HEK293 (cell line): Measurements from ENCODE around the gene TSTD1.

Experiments
- CTCF ChIA-PET: fragments of 350-600 bp; formaldehyde crosslinking; extraction: SDS; loops from one replicate; lab custom pipeline; 2021; ENCODE audit warnings: antibody characterized with exemption; lab: Yijun Ruan, JAX
- POLR2A ChIA-PET: fragments of 300-600 bp; formaldehyde crosslinking; extraction: SDS; loops from one replicate; lab custom pipeline; 2020; ENCODE audit warnings: antibody characterized with exemption, inconsistent platforms; lab: Yijun Ruan, JAX
- H3K27ac ChIP-seq: fragments of 200-500 bp; sonication (Bioruptor generic); 2 replicates; pipeline ENCODE4 v1.5.1; 2014; ENCODE audit warnings: low read depth, low read length, control low read depth, inconsistent platforms; ENCODE audit errors: extremely low read depth
- H3K36me3 ChIP-seq, 2 experiments: fragments of 200-500 bp in 1 of 2; sonication (Bioruptor generic) in 1 of 2; 1 replicate in 1 of 2; 2 replicates in 1 of 2; pipeline ENCODE4 v1.5.1; 2014 to 2017; ENCODE audit warnings: inconsistent platforms in 2 of 2, low read length in 2 of 2; ENCODE audit not compliant: control insufficient read depth in 2 of 2, insufficient read depth in 1 of 2
- H3K4me1 ChIP-seq: fragments of 200-500 bp; sonication (Bioruptor generic); 2 replicates; pipeline ENCODE4 v1.5.1; 2014; ENCODE audit warnings: mild to moderate bottlenecking, low read length, inconsistent platforms; ENCODE audit not compliant: control insufficient read depth, insufficient read depth
- H3K4me3 ChIP-seq: 2 replicates; pipeline ENCODE4 v1.5.1; 2011; ENCODE audit warnings: low read depth, mild to moderate bottlenecking, control low read depth, low read length, moderate library complexity
- H3K9me3 ChIP-seq: fragments of 200-500 bp; sonication (Bioruptor generic); 2 replicates; pipeline ENCODE4 v1.5.1; 2014; ENCODE audit warnings: low read depth, low read length, inconsistent platforms; ENCODE audit not compliant: control insufficient read depth, insufficient read depth
- BCL11B ChIP-seq: fragments of 450-650 bp; formaldehyde crosslinking; IDR thresholded peaks from 2 replicates; pipeline ENCODE4 v1.5.1; 2016; ENCODE audit warnings: low read depth, missing biosample characterization, missing genetic modification characterization
- FEZF1 ChIP-seq: fragments of 450-650 bp; formaldehyde crosslinking; IDR thresholded peaks from 2 replicates; pipeline ENCODE4 v1.5.1; 2016; ENCODE audit warnings: missing biosample characterization, missing genetic modification characterization
- KLF16 ChIP-seq: fragments of 450-650 bp; formaldehyde crosslinking; IDR thresholded peaks from 2 replicates; pipeline ENCODE4 v1.5.1; 2017; ENCODE audit warnings: missing biosample characterization, missing genetic modification characterization
- MZF1 ChIP-seq: fragments of 450-650 bp; formaldehyde crosslinking; IDR thresholded peaks from 2 replicates; pipeline ENCODE4 v1.5.1; 2017; ENCODE audit warnings: missing biosample characterization, missing genetic modification characterization, borderline replicate concordance
- PATZ1 ChIP-seq: fragments of 450-650 bp; formaldehyde crosslinking; IDR thresholded peaks from 2 replicates; pipeline ENCODE4 v1.5.1; 2016; ENCODE audit warnings: missing biosample characterization, missing genetic modification characterization
- ZBTB26 ChIP-seq: fragments of 450-650 bp; formaldehyde crosslinking; optimal IDR thresholded peaks from 2 replicates; pipeline ENCODE3; 2016; ENCODE audit warnings: missing biosample characterization, mild to moderate bottlenecking, missing genetic modification characterization
- ZFP69B ChIP-seq: fragments of 450-650 bp; formaldehyde crosslinking; IDR thresholded peaks from 2 replicates; pipeline ENCODE4 v1.5.1; 2016; ENCODE audit warnings: missing biosample characterization, missing genetic modification characterization
- ZNF121 ChIP-seq: fragments of 450-650 bp; formaldehyde crosslinking; IDR thresholded peaks from 2 replicates; pipeline ENCODE4 v1.5.1; 2016; ENCODE audit warnings: missing biosample characterization, missing genetic modification characterization
- ZNF221 ChIP-seq: fragments of 450-650 bp; formaldehyde crosslinking; IDR thresholded peaks from 2 replicates; pipeline ENCODE4 v1.5.1; 2017; ENCODE audit warnings: missing biosample characterization, missing genetic modification characterization, borderline replicate concordance
- ZNF280D ChIP-seq: fragments of 450-650 bp; formaldehyde crosslinking; IDR thresholded peaks from 2 replicates; pipeline ENCODE4 v1.5.1; 2016; ENCODE audit warnings: missing biosample characterization, missing genetic modification characterization
- ZNF324 ChIP-seq: fragments of 450-650 bp; formaldehyde crosslinking; IDR thresholded peaks from 2 replicates; pipeline ENCODE4 v1.5.1; 2016; ENCODE audit warnings: missing biosample characterization, missing genetic modification characterization
- ZNF335 ChIP-seq: fragments of 450-650 bp; formaldehyde crosslinking; conservative IDR thresholded peaks from 2 replicates; pipeline ENCODE4 v1.5.1; 2016; ENCODE audit warnings: missing biosample characterization, missing genetic modification characterization
- ZNF37A ChIP-seq: fragments of 450-650 bp; IDR thresholded peaks from 2 replicates; pipeline ENCODE4 v1.5.1; 2018; ENCODE audit warnings: missing biosample characterization, missing genetic modification characterization
- ZNF394 ChIP-seq: fragments of 450-650 bp; formaldehyde crosslinking; IDR thresholded peaks from 2 replicates; pipeline ENCODE4 v1.5.1; 2016; ENCODE audit warnings: missing biosample characterization, missing genetic modification characterization, mild to moderate bottlenecking, moderate library complexity, borderline replicate concordance
- ZNF501 ChIP-seq: fragments of 450-650 bp; formaldehyde crosslinking; IDR thresholded peaks from 2 replicates; pipeline ENCODE4 v1.5.1; 2016; ENCODE audit warnings: missing biosample characterization, missing genetic modification characterization
- ZNF518A ChIP-seq: fragments of 450-650 bp; formaldehyde crosslinking; conservative IDR thresholded peaks from 2 replicates; pipeline ENCODE4 v1.5.1; 2016; ENCODE audit warnings: low read depth, missing biosample characterization, missing genetic modification characterization
- ZNF544 ChIP-seq: fragments of 450-650 bp; formaldehyde crosslinking; IDR thresholded peaks from 2 replicates; pipeline ENCODE4 v1.5.0; 2017; ENCODE audit warnings: missing biosample characterization, missing genetic modification characterization
- ZNF558 ChIP-seq: fragments of 450-650 bp; formaldehyde crosslinking; IDR thresholded peaks from 2 replicates; pipeline ENCODE4 v1.5.1; 2016; ENCODE audit warnings: missing biosample characterization, missing genetic modification characterization
- ZNF580 ChIP-seq: fragments of 450-650 bp; formaldehyde crosslinking; IDR thresholded peaks from 2 replicates; pipeline ENCODE4 v1.5.1; 2016; ENCODE audit warnings: missing biosample characterization, missing genetic modification characterization
- ZNF654 ChIP-seq: fragments of 450-650 bp; formaldehyde crosslinking; IDR thresholded peaks from 2 replicates; pipeline ENCODE4 v1.5.1; 2016; ENCODE audit warnings: low read depth, missing biosample characterization, missing genetic modification characterization
- ZSCAN30 ChIP-seq: fragments of 450-650 bp; IDR thresholded peaks from 2 replicates; pipeline ENCODE4 v1.5.1; 2018; ENCODE audit warnings: missing biosample characterization, mild to moderate bottlenecking, missing genetic modification characterization, moderate library complexity
- ZXDB ChIP-seq: fragments of 450-650 bp; formaldehyde crosslinking; IDR thresholded peaks from 2 replicates; pipeline ENCODE4 v1.5.1; 2016; ENCODE audit warnings: missing biosample characterization, missing genetic modification characterization

TSTD1 gene

GRCh38 chr1:161045736-161046604 lies 7.2 kb upstream of the TSTD1 start, which contains the start of gene USF1:
TSS of gene USF1 (minus strand) at chr1:161045977. CDS start at chr1:161043275, 2,702 bp downstream.
- H3K4me1 ChIP-seq = 0 out of 2 replicates have a peak, but pooled peaks cover 4% of the 10 kb centered on the region
- TF ChIP-seq ZNF501 (tag by site-specific recombination) = peak; percentile 34; the same call in 1 of the 2 replicates
- TF ChIP-seq ZSCAN30 (tag by site-specific recombination) = no peak
- TF ChIP-seq FEZF1 (tag by site-specific recombination) = peak; percentile 64
- peak; percentile 32 for TF ChIP-seq ZBTB26 (tag by site-specific recombination)
- TF ChIP-seq ZFP69B = 0 out of 2 replicates have a peak, but pooled peaks have one; percentile 12
- peak; percentile 63 for TF ChIP-seq ZNF335 (tag by site-specific recombination)
- peak; percentile 84 for TF ChIP-seq ZNF324 (tag by site-specific recombination)
- TF ChIP-seq MZF1 = 0 out of 2 replicates have a peak, but pooled peaks have one; percentile 27
- TF ChIP-seq ZNF221 (tag by site-specific recombination) = no peak
- no peak; the same call in 1 of the 2 replicates for TF ChIP-seq ZNF654
- TF ChIP-seq PATZ1 = no peak; the same call in 1 of the 2 replicates
- TF ChIP-seq ZXDB (tag by site-specific recombination) = peak; percentile 92
- TF ChIP-seq ZNF280D (tag by site-specific recombination) = peak; percentile 95
- TF ChIP-seq ZNF121 (tag by site-specific recombination) = no peak
- TF ChIP-seq ZNF37A = no peak
- 0 out of 2 replicates have a peak, but pooled peaks have one; percentile 13 for TF ChIP-seq KLF16 (tag by site-specific recombination)
- no peak for TF ChIP-seq ZNF544
- TF ChIP-seq BCL11B = no peak
- 0 out of 2 replicates have a peak, but pooled peaks have one; percentile 19 for TF ChIP-seq ZNF558 (tag by site-specific recombination)
- TF ChIP-seq ZNF518A (tag by site-specific recombination) = peak; percentile 94
- TF ChIP-seq ZNF394 (tag by site-specific recombination) = peak; percentile 21; the same call in 1 of the 2 replicates
- TF ChIP-seq ZNF580 = peak; percentile 66; the same call in 1 of the 2 replicates

More at GRCh38 chr1:161045736-161046604, 7.2 kb upstream of the TSTD1 start, which contains the start of gene USF1:
- CTCF ChIA-PET = interaction anchor here (0.6 to 4.6 kb wide), 15 partner anchors 9 to 365 kb away, joined by 3 to 27 read pairs (median 3); partner anchors contain the start of genes F11R and KLHDC9
- POLR2A ChIA-PET = interaction anchor here (0.5 to 2.4 kb wide), 17 partner anchors 9 to 180 kb away, joined by 3 to 50 read pairs (median 4); partner anchors contain the start of genes B4GALT3, DEDD, F11R and KLHDC9
- peak within 1 kb of the TSS; percentile 65 for H3K27ac ChIP-seq
- peaks cover 3 to 24% of the 10 kb centered on the region in 2 experiments; a peak in 2 of 3 replicates for H3K36me3 ChIP-seq
- no peaks in the 10 kb centered on the region for H3K9me3 ChIP-seq
- peak within 1 kb of the TSS; percentile 64 for H3K4me3 ChIP-seq
